Transverse colon (tissue), 4 donors: ENCODE measurements around the gene PLOD2.

Experiments
- POLR2A ChIP-seq: fragments of 450-650 bp; IDR thresholded peaks from one replicate; pipeline ENCODE4 v1.6.1; 2016; ENCODE audit warnings: antibody characterized with exemption, mild to moderate bottlenecking, moderate library complexity
- POLR2AphosphoS5 ChIP-seq, 3 donors: sonication (generic); formaldehyde crosslinking; IDR thresholded peaks; one replicate each; pipeline ENCODE4 v1.6.1; 2016; ENCODE audit warnings: antibody characterized with exemption in 3 of 3
- TF ChIP-seq, protein P1 (sequence below), 5 experiments: fragments of 200-600 bp in 3 of 5; fragments of 450-650 bp in 2 of 5; sonication (generic) in 3 of 5; IDR thresholded peaks; 1 replicate in 2 of 5; 2 replicates in 3 of 5; pipeline ENCODE4 v1.5.1; 2016 to 2017; ENCODE audit warnings: antibody characterized with exemption in 5 of 5, inconsistent platforms in 3 of 5, mild to moderate bottlenecking in 2 of 5, moderate library complexity in 1 of 5

DNA sequence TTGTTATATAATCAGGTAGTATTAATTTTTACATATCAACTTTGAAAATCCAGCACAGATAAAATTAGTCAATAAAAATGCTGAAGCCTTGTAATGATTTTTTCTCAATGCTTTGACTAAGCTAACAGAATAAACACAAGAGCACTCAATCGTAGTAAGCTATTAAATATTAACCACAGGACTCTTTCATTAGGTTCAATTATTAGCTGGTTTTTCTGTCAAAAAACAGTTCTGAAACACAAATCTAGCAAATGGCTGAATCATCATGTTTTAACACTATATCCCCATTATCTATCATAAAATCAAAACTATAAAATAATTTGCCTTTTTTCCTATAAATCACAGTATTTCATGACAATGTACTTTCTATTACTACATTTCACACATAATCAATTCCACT is 69.6 kb downstream of the PLOD2 start:
- TF ChIP-seq, protein P1, sequence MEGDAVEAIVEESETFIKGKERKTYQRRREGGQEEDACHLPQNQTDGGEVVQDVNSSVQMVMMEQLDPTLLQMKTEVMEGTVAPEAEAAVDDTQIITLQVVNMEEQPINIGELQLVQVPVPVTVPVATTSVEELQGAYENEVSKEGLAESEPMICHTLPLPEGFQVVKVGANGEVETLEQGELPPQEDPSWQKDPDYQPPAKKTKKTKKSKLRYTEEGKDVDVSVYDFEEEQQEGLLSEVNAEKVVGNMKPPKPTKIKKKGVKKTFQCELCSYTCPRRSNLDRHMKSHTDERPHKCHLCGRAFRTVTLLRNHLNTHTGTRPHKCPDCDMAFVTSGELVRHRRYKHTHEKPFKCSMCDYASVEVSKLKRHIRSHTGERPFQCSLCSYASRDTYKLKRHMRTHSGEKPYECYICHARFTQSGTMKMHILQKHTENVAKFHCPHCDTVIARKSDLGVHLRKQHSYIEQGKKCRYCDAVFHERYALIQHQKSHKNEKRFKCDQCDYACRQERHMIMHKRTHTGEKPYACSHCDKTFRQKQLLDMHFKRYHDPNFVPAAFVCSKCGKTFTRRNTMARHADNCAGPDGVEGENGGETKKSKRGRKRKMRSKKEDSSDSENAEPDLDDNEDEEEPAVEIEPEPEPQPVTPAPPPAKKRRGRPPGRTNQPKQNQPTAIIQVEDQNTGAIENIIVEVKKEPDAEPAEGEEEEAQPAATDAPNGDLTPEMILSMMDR (IDR thresholded peaks at IDR 0.05): no peak
- TF ChIP-seq POLR2A (no peak), POLR2AphosphoS5 (IDR thresholded peaks at IDR 0.05) (no peak)
